ENCODE results near the gene UTF1. TPM values are rescaled to one million over a fixed set of nuclear protein-coding genes. Genes with fewer than 3 reads are reported as not detected.

Gene UTF1
- total RNA-seq, 2 donors from 2014 or later = not detected

GRCh38 chr10:133201151-133201947, 28.7 kb upstream of the UTF1 start:
- TF ChIP-seq CTCF (IDR thresholded peaks at IDR 0.05) = no peak
- H3K27ac ChIP-seq = no peak overlapping the region
- H3K4me3 ChIP-seq = no peak overlapping the region
- H3K4me1 ChIP-seq = no peaks in the 10 kb centered on the region
- DNase-seq (ENCODE audit: low spot score) = no peak
- H3K36me3 ChIP-seq = no peaks in the 10 kb centered on the region
- H3K9me3 ChIP-seq = no peaks in the 10 kb centered on the region
- H3K27me3 ChIP-seq = no peaks in the 10 kb centered on the region

- Histone ChIP-seq H3K27ac (no peak overlapping the region), H3K4me3 (no peak overlapping the region), H3K9me3 (no peaks in the 10 kb centered on the region), H3K4me1 (no peaks in the 10 kb centered on the region), H3K27me3 (no peaks in the 10 kb centered on the region), H3K36me3 (no peaks in the 10 kb centered on the region)
- TF ChIP-seq CTCF (IDR thresholded peaks at IDR 0.05) = no peak
- DNase-seq (ENCODE audit: low spot score) = no peak
Measured at GRCh38 chr10:133201948-133202725, 27.9 kb upstream of the UTF1 start.

GRCh38 chr10:133202778-133203651, 27.0 kb upstream of the UTF1 start:
- no peak for TF ChIP-seq CTCF (IDR thresholded peaks at IDR 0.05)
- Histone ChIP-seq H3K27me3 (no peaks in the 10 kb centered on the region), H3K9me3 (no peaks in the 10 kb centered on the region), H3K4me1 (no peaks in the 10 kb centered on the region), H3K27ac (no peak overlapping the region), H3K4me3 (no peak overlapping the region), H3K36me3 (no peaks in the 10 kb centered on the region)
- DNase-seq (ENCODE audit: low spot score) = no peak

- TF ChIP-seq CTCF (IDR thresholded peaks at IDR 0.05) = no peak
- DNase-seq (ENCODE audit: low spot score) = no peak
- Histone ChIP-seq H3K4me3 (no peak overlapping the region), H3K36me3 (no peaks in the 10 kb centered on the region), H3K27ac (no peak overlapping the region), H3K27me3 (no peaks in the 10 kb centered on the region), H3K4me1 (no peaks in the 10 kb centered on the region), H3K9me3 (no peaks in the 10 kb centered on the region)
Measured at GRCh38 chr10:133203652-133204195, 26.3 kb upstream of the UTF1 start.

GRCh38 chr10:133204226-133205015, 25.6 kb upstream of the UTF1 start:
- Histone ChIP-seq H3K9me3 (no peaks in the 10 kb centered on the region), H3K27ac (no peak overlapping the region), H3K4me1 (no peaks in the 10 kb centered on the region), H3K36me3 (no peaks in the 10 kb centered on the region), H3K4me3 (no peak overlapping the region), H3K27me3 (no peaks in the 10 kb centered on the region)
- DNase-seq (ENCODE audit: low spot score) = no peak
- TF ChIP-seq CTCF (IDR thresholded peaks at IDR 0.05) = no peak
